Fibroblast of lung (primary cell): ENCODE data around the gene TMCC1. TPM values are rescaled to one million over a fixed set of nuclear protein-coding genes. Genes with fewer than 3 reads are reported as not detected.
"Not testable (repeated sequence)": the region's sequence is repeated elsewhere in the genome, so short reads cannot be mapped to it uniquely, and the experiment has no call there.

Experiments
- DNase-seq, 2 donors: peaks; one replicate each; pipeline versions ENCODE4 v3.0.0 to v3.0.0-alpha.2; 2010; ENCODE audit warnings: low read depth in 2 of 2
- H2AFZ ChIP-seq: 2 replicates; pipeline ENCODE4 v1.5.1; 2012; ENCODE audit warnings: low read length, control low read depth, inconsistent platforms
- H3K27ac ChIP-seq: 2 replicates; pipeline ENCODE4 v1.5.1; 2011; ENCODE audit warnings: low read length, control low read depth; ENCODE audit not compliant: insufficient read depth
- H3K27me3 ChIP-seq: 2 replicates; pipeline ENCODE4 v1.5.1; 2011; ENCODE audit warnings: mild to moderate bottlenecking, low read length; ENCODE audit not compliant: control insufficient read depth, insufficient read depth
- H3K36me3 ChIP-seq: 2 replicates; pipeline ENCODE4 v1.5.1; 2011; ENCODE audit warnings: low read length; ENCODE audit not compliant: control insufficient read depth, insufficient read depth
- H3K4me1 ChIP-seq: 2 replicates; pipeline ENCODE4 v1.5.1; 2011; ENCODE audit warnings: low read length; ENCODE audit not compliant: control insufficient read depth, insufficient read depth; ENCODE audit errors: extremely low read depth
- H3K4me2 ChIP-seq: 2 replicates; pipeline ENCODE4 v1.5.1; 2011; ENCODE audit warnings: low read length, control low read depth; ENCODE audit not compliant: insufficient read depth; ENCODE audit errors: extremely low read depth
- H3K4me3 ChIP-seq, 4 experiments: fragments of 200-600 bp in 1 of 4; sonication (generic) in 1 of 4; replicated peaks in 1 of 4; 2 replicates each; pipeline ENCODE4 v1.5.1; 2011 to 2016; ENCODE audit warnings: low read length in 4 of 4, low read depth in 3 of 4, mild to moderate bottlenecking in 3 of 4, control low read depth in 2 of 4, inconsistent platforms in 1 of 4, mixed read lengths in 1 of 4; ENCODE audit not compliant: insufficient read depth in 1 of 4; ENCODE audit errors: control extremely low read depth in 1 of 4
- H3K79me2 ChIP-seq: 2 replicates; pipeline ENCODE4 v1.5.1; 2012; ENCODE audit warnings: mild to moderate bottlenecking, low read length, inconsistent platforms; ENCODE audit not compliant: control insufficient read depth, insufficient read depth
- H3K9ac ChIP-seq: 2 replicates; pipeline ENCODE4 v1.5.1; 2011; ENCODE audit warnings: mild to moderate bottlenecking, low read length, control low read depth; ENCODE audit not compliant: insufficient read depth
- H3K9me3 ChIP-seq: 2 replicates; pipeline ENCODE4 v1.5.1; 2012; ENCODE audit warnings: low read depth, low read length; ENCODE audit not compliant: control insufficient read depth, insufficient read depth
- H4K20me1 ChIP-seq: 2 replicates; pipeline ENCODE4 v1.5.1; 2011; ENCODE audit warnings: low read length; ENCODE audit not compliant: control insufficient read depth, insufficient read depth; ENCODE audit errors: extremely low read depth
- CTCF ChIP-seq, 2 donors: IDR thresholded peaks in 1 of 2; conservative IDR thresholded peaks in 1 of 2; 1 replicate in 1 of 2; 2 replicates in 1 of 2; pipeline ENCODE4 v1.5.1; 2011 to 2012; ENCODE audit warnings: low read length in 2 of 2, control low read depth in 1 of 2, inconsistent platforms in 1 of 2, low read depth in 1 of 2, mild to moderate bottlenecking in 1 of 2
- EZH2 ChIP-seq: IDR thresholded peaks from 2 replicates; pipeline ENCODE4 v1.5.1; 2012; ENCODE audit warnings: low read length, control low read depth, mild to moderate bottlenecking; ENCODE audit errors: missing control alignments
- polyA plus RNA-seq, 2 donors: library from polyadenylated mRNA; depleted of rRNA in 1 of 2; stranded (reverse) in 1 of 2; unstranded in 1 of 2; fragments of >200 nt; gene quantifications; 2 replicates each; pipeline ENCODE4 v1.2.1, GENCODE V29; 2011 to 2012; ENCODE audit warnings: missing spikeins in 1 of 2
- total RNA-seq: library from RNA; depleted of rRNA; stranded (reverse); fragments of >200 nt; gene quantifications from 2 replicates; pipeline ENCODE4 v1.2.1, GENCODE V29; 2014

The TMCC1 gene
- total and polyA plus RNA-seq, 2 donors (not counting 1 experiment from before 2014, with no cell fraction given): 16.2 to 16.8 TPM

DNA sequence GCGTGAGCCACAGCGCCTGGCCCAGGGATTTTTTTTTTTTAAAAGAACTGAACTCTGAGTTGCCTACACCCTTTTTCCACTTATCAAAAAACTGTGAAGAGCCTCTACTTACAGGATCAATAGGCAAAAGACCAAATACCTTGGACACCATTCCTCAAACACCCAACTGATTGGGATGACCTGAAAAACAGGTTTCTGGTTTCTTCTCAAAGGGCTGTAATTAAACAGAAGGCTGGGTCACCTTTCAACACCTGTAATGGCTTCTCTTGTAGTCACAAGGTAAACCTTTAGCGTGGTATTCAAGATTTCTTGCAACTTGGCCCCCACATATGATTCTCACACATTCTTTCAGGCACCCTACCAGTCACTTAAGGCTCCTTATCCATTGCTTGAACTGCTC, 248.7 kb downstream of the TMCC1 start:
- Histone ChIP-seq H3K4me2 (no peak overlapping the region), H3K27ac (no peak overlapping the region), H3K9ac (no peak overlapping the region), H3K36me3 (no peaks in the 10 kb centered on the region), H3K9me3 (no peaks in the 10 kb centered on the region), H3K4me1 (no peaks in the 10 kb centered on the region), H4K20me1 (no peaks in the 10 kb centered on the region), H3K79me2 (no peaks in the 10 kb centered on the region), H3K27me3 (no peaks in the 10 kb centered on the region), H3K4me3 (no peak overlapping the region), H2AFZ (no peak overlapping the region)
- no peak for DNase-seq
- TF ChIP-seq CTCF (conservative IDR thresholded peaks at IDR 0.05 in 1 of 2, IDR thresholded peaks at IDR 0.05 in 1 of 2; ENCODE audit: low read depth in 1 of 2, low read length in 2 of 2): no peak

DNA sequence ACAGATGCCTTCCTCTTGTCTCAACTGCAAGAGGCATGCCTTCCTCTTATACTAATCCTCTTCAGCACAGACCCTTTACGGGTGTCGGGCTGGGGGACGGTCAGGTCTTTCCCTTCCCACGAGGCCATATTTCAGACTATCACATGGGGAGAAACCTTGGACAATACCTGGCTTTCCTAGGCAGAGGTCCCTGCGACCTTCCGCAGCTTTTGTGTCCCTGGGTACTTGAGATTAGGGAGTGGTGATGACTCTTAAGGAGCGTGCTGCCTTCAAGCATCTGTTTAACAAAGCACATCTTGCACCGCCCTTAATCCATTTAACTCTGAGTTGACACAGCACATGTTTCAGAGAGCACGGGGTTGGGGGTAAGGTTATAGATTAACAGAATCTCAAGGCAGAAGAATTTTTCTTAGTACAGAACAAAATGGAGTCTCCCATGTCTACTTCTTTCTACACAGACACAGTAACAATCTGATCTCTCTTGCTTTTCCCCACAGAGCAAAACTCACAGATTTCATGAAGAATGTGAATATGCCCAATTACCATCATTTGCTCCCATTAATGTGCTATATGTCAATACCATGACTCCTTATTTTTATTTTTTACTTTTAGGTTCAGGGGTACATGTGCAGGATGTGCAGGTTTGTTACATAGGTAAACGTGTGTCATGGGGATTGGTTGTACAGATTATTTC, 251.8 kb downstream of the TMCC1 start:
- not testable (repeated sequence) for H3K27ac ChIP-seq, H3K36me3 ChIP-seq, DNase-seq, H3K9ac ChIP-seq, H3K27me3 ChIP-seq, H2AFZ ChIP-seq, H3K79me2 ChIP-seq, H3K9me3 ChIP-seq, H3K4me1 ChIP-seq, H3K4me3 ChIP-seq, H3K4me2 ChIP-seq, H4K20me1 ChIP-seq

DNA sequence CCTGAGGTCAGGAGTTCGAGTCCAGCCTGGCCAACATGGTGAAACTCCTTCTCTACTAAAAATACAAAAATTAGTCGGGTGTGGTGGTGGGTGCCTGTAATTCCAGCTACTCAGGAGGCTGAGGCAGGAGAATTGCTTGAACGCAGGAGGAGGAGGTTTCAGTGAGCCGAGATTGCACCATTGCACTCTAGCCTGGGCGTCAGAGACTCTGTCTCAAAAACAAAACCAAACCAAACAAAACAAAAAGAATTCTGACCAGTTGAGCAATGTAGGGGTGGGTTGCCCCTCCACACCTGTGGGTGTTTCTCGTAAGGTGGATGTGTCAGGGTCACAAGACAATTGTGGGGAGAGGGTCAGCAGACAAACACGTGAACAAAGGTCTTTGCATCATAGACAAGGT, 252.5 kb downstream of the TMCC1 start:
- H3K4me2 ChIP-seq, H3K4me1 ChIP-seq, H2AFZ ChIP-seq, H3K9ac ChIP-seq, H3K79me2 ChIP-seq, H3K27ac ChIP-seq, H4K20me1 ChIP-seq, H3K27me3 ChIP-seq, DNase-seq, H3K9me3 ChIP-seq, H3K4me3 ChIP-seq, H3K36me3 ChIP-seq: not testable (repeated sequence)

DNA sequence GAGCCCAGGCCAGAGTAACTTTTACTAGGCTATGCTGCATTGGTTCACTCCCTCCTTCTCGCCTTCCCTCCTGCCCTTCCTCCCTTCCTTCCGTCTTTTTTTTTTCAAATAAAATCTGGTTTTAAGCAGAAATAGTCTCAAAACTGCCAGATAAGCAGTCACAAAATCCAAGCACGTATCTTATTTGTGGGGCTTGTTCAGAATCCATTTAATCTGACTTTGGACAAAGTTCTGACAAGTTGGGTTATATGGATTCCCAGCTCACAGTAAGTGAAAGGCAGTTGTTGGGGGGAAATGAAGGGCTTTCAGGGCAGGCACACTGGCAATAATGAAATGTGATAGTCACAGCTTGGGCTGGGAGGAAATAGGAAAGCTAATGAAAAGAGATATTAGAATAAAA, 255.0 kb downstream of the TMCC1 start:
- Histone ChIP-seq H3K79me2 (no peaks in the 10 kb centered on the region), H3K27me3 (no peaks in the 10 kb centered on the region), H3K36me3 (no peaks in the 10 kb centered on the region), H3K9me3 (no peaks in the 10 kb centered on the region), H3K4me1 (no peaks in the 10 kb centered on the region), H2AFZ (no peak overlapping the region), H3K27ac (no peak overlapping the region), H3K4me2 (no peak overlapping the region), H4K20me1 (no peaks in the 10 kb centered on the region), H3K4me3 (no peak overlapping the region), H3K9ac (no peak overlapping the region)
- TF ChIP-seq EZH2 (no peak), CTCF (conservative IDR thresholded peaks at IDR 0.05 in 1 of 2, IDR thresholded peaks at IDR 0.05 in 1 of 2; ENCODE audit: low read depth in 1 of 2, low read length in 2 of 2) (no peak)
- no peak for DNase-seq
